ENCODE measurements around the gene PTPRM.

Gene PTPRM

GRCh38 chr18:7839548-7839947, 272.4 kb downstream of the PTPRM start:
- Histone ChIP-seq H3K9ac (ENCODE audit: low read length) (no peak overlapping the region), H3K79me2 (ENCODE audit: insufficient read depth, low read length) (no peaks in the 10 kb centered on the region), H3K27me3 (ENCODE audit: low read length) (no peaks in the 10 kb centered on the region), H3K27ac (ENCODE audit: low read depth, low read length) (no peak overlapping the region), H3K4me2 (ENCODE audit: low read depth, low read length, poor library complexity, severe bottlenecking) (no peak overlapping the region), H3K9me2 (replicated peaks; ENCODE audit: insufficient read depth, low read length) (no peaks in the 10 kb centered on the region), H3K9me3 (ENCODE audit: insufficient read depth, low read length) (no peaks in the 10 kb centered on the region), H4K20me1 (ENCODE audit: low read depth, low read length) (no peaks in the 10 kb centered on the region), H3K36me3 (ENCODE audit: low read length) (no peaks in the 10 kb centered on the region), H2AFZ (ENCODE audit: low read depth, low read length, severe bottlenecking) (no peak overlapping the region), H3K4me3 (ENCODE audit: insufficient read depth, low read length, poor library complexity, severe bottlenecking) (no peak overlapping the region), H3F3A (ENCODE audit: insufficient read depth) (no peaks in the 10 kb centered on the region)
- TF ChIP-seq EZH2phosphoT487 (conservative IDR thresholded peaks at IDR 0.05; ENCODE audit: low read length) (no peak), CTCF (IDR thresholded peaks at IDR 0.05; ENCODE audit: insufficient read depth, low read length, poor library complexity, severe bottlenecking) (no peak)

- H4K20me1 ChIP-seq (ENCODE audit: low read depth, low read length): no peaks in the 10 kb centered on the region
- no peaks in the 10 kb centered on the region for H3K27me3 ChIP-seq (ENCODE audit: low read length)
- no peaks in the 10 kb centered on the region for H3K9me3 ChIP-seq (ENCODE audit: insufficient read depth, low read length)
- H3F3A ChIP-seq (ENCODE audit: insufficient read depth): no peaks in the 10 kb centered on the region
- no peaks in the 10 kb centered on the region for H3K9me2 ChIP-seq (replicated peaks; ENCODE audit: insufficient read depth, low read length)
- H3K9ac ChIP-seq (ENCODE audit: low read length): no peak overlapping the region
- no peak overlapping the region for H3K4me2 ChIP-seq (ENCODE audit: low read depth, low read length, poor library complexity, severe bottlenecking)
- H3K4me3 ChIP-seq (ENCODE audit: insufficient read depth, low read length, poor library complexity, severe bottlenecking): no peak overlapping the region
- H2AFZ ChIP-seq (ENCODE audit: low read depth, low read length, severe bottlenecking): no peak overlapping the region
- no peaks in the 10 kb centered on the region for H3K36me3 ChIP-seq (ENCODE audit: low read length)
- no peaks in the 10 kb centered on the region for H3K79me2 ChIP-seq (ENCODE audit: insufficient read depth, low read length)
- no peak overlapping the region for H3K27ac ChIP-seq (ENCODE audit: low read depth, low read length)
- no peak for TF ChIP-seq EZH2phosphoT487 (conservative IDR thresholded peaks at IDR 0.05; ENCODE audit: low read length)
- TF ChIP-seq CTCF (IDR thresholded peaks at IDR 0.05; ENCODE audit: insufficient read depth, low read length, poor library complexity, severe bottlenecking): no peak
Observed at GRCh38 chr18:7840411-7840810, 273.3 kb downstream of the PTPRM start.

DNA sequence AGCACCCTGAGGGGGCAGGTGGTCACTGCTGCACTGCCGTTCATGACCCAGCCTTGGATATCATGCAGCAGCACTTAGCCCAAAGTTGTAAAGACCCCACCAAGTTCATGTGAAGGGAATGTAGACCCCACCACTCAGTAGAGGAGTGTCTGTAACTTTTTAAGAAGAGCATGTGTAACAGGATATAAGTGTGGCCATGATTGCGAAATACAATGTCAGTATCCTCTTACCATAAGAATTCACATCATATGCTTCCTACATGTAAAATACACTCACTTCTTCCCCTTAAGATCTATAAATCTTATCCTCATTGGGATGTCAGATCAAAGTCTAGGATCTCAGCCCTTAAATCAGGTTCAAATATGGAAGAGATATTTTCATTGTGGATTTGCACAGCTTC, 276.9 kb downstream of the PTPRM start:
- Histone ChIP-seq H2AFZ (ENCODE audit: low read depth, low read length, severe bottlenecking) (no peak overlapping the region), H3K27ac (ENCODE audit: low read depth, low read length) (no peak overlapping the region), H3K4me3 (ENCODE audit: insufficient read depth, low read length, poor library complexity, severe bottlenecking) (no peak overlapping the region), H3K4me2 (ENCODE audit: low read depth, low read length, poor library complexity, severe bottlenecking) (no peak overlapping the region), H3K79me2 (ENCODE audit: insufficient read depth, low read length) (no peaks in the 10 kb centered on the region), H3K9me3 (ENCODE audit: insufficient read depth, low read length) (no peaks in the 10 kb centered on the region), H3F3A (ENCODE audit: insufficient read depth) (no peaks in the 10 kb centered on the region), H3K36me3 (ENCODE audit: low read length) (no peaks in the 10 kb centered on the region), H3K9me2 (replicated peaks; ENCODE audit: insufficient read depth, low read length) (no peaks in the 10 kb centered on the region), H4K20me1 (ENCODE audit: low read depth, low read length) (no peaks in the 10 kb centered on the region), H3K27me3 (ENCODE audit: low read length) (no peaks in the 10 kb centered on the region), H3K9ac (ENCODE audit: low read length) (no peak overlapping the region)
- TF ChIP-seq CTCF (IDR thresholded peaks at IDR 0.05; ENCODE audit: insufficient read depth, low read length, poor library complexity, severe bottlenecking) (no peak), EZH2phosphoT487 (conservative IDR thresholded peaks at IDR 0.05; ENCODE audit: low read length) (no peak)

Data from SU-DHL-6 (cell line).